CD4-positive, alpha-beta memory T cell (primary cell): ENCODE measurements around the gene RPUSD4. TPM values are rescaled to one million over a fixed set of nuclear protein-coding genes. Genes with fewer than 3 reads are reported as not detected.

Source experiments
- CTCF ChIA-PET: fragments of 350-600 bp; sonication (Branson Sonifier 250); formaldehyde crosslinking; loops from one replicate; lab custom pipeline; 2021; ENCODE audit warnings: inconsistent platforms; ENCODE audit not compliant: partially characterized antibody; lab: Charles Lee
- POLR2A ChIA-PET: fragments of 350-600 bp; sonication (Branson Sonifier 250); formaldehyde crosslinking; loops from one replicate; lab custom pipeline; 2021; ENCODE audit not compliant: partially characterized antibody; lab: Charles Lee
- DNase-seq, 5 donors: peaks; one replicate each; pipeline versions ENCODE4 v3.0.0 to v3.0.0-alpha.2; 2020 to 2022; ENCODE audit warnings: mixed read lengths in 1 of 5
- H3K27ac ChIP-seq: one replicate; pipeline ENCODE4 v1.7.0; 2013; ENCODE audit warnings: low read depth, low read length
- H3K27me3 ChIP-seq: 2 replicates; pipeline ENCODE4 v1.7.0; 2013; ENCODE audit warnings: mild to moderate bottlenecking, low read length, moderate library complexity; ENCODE audit not compliant: insufficient read depth
- H3K36me3 ChIP-seq: 2 replicates; pipeline ENCODE4 v1.7.0; 2013; ENCODE audit warnings: mild to moderate bottlenecking, low read length, moderate library complexity; ENCODE audit not compliant: insufficient read depth
- H3K4me1 ChIP-seq: 2 replicates; pipeline ENCODE4 v1.7.0; 2013; ENCODE audit warnings: mild to moderate bottlenecking, low read length, moderate library complexity; ENCODE audit not compliant: insufficient read depth
- H3K4me3 ChIP-seq, 2 donors: one replicate each; pipeline ENCODE4 v1.7.0; 2013; ENCODE audit warnings: low read length in 2 of 2, mild to moderate bottlenecking in 1 of 2
- H3K9me3 ChIP-seq, 2 donors: one replicate each; pipeline ENCODE4 v1.7.0; 2013; ENCODE audit warnings: low read length in 2 of 2, control low read depth in 1 of 2; ENCODE audit not compliant: control insufficient read depth in 1 of 2
- H3K27ac Mint-ChIP-seq, 7 donors: one replicate each; pipeline ENCODE4 v1.8.0; 2020 to 2021; ENCODE audit warnings: mixed read lengths in 7 of 7, mild to moderate bottlenecking in 6 of 7, inconsistent platforms in 3 of 7, moderate library complexity in 3 of 7
- H3K27me3 Mint-ChIP-seq, 2 donors: one replicate each; pipeline ENCODE4 v1.8.0; 2020 to 2021; ENCODE audit warnings: mixed read lengths in 2 of 2
- H3K36me3 Mint-ChIP-seq, 2 donors: one replicate each; pipeline ENCODE4 v1.8.0; 2020 to 2021; ENCODE audit warnings: mixed read lengths in 2 of 2, inconsistent platforms in 1 of 2, mild to moderate bottlenecking in 1 of 2
- H3K4me1 Mint-ChIP-seq, 4 donors: one replicate each; pipeline ENCODE4 v1.8.0; 2020 to 2021; ENCODE audit warnings: mixed read lengths in 4 of 4, mild to moderate bottlenecking in 1 of 4
- H3K4me3 Mint-ChIP-seq, 8 donors: one replicate each; pipeline ENCODE4 v1.8.0; 2020 to 2021; ENCODE audit warnings: mixed read lengths in 8 of 8, mild to moderate bottlenecking in 7 of 8, moderate library complexity in 6 of 8, inconsistent platforms in 3 of 8
- H3K9me3 Mint-ChIP-seq, 8 donors: one replicate each; pipeline ENCODE4 v1.8.0; 2020 to 2021; ENCODE audit warnings: mixed read lengths in 8 of 8, mild to moderate bottlenecking in 5 of 8, inconsistent platforms in 3 of 8, moderate library complexity in 1 of 8
- intact Hi-C: fragments of 100-400 bp; cut with micrococcal nuclease; formaldehyde crosslinking; loops from one replicate; pipeline ENCODE4 v1.15.1; 2023
- polyA plus RNA-seq, 2 donors: library from polyadenylated mRNA; unstranded; fragments of 300-500 nt; fragmentation: Illumina TruSeq; gene quantifications; one replicate each; pipeline ENCODE4 v1.2.3, GENCODE V29; 2021
- total RNA-seq, 2 experiments: library from RNA; stranded (reverse); gene quantifications; one replicate each; pipeline ENCODE4 v1.2.3, GENCODE V29; 2021

RPUSD4 gene
- total and polyA plus RNA-seq, 4 experiments from 2014 or later, result 18.5 to 41.2 (median 29.6) TPM

GRCh38 chr11:126197277-126197939, 14.0 kb downstream of the RPUSD4 start:
- DNase-seq, result no peak
- CTCF ChIA-PET, result interaction anchor here (1.1 to 1.9 kb wide), 4 partner anchors 255 to 274 kb away, joined by 3 to 9 read pairs (median 6); no protein-coding TSS in a partner anchor
- Mint-ChIP-seq H3K36me3 (peaks cover 59 to 79% of the 10 kb centered on the region in 2 donors), H3K9me3 (peaks cover 0 to 14% (median 0%) of the 10 kb centered on the region in 8 donors), H3K27ac (no peak overlapping the region), H3K4me3 (no peak overlapping the region), H3K4me1 (peaks cover 0 to 3% (median 0%) of the 10 kb centered on the region in 4 donors), H3K27me3 (no peaks in the 10 kb centered on the region)
- Histone ChIP-seq H3K27ac (no peak overlapping the region), H3K36me3 (peaks cover 42% of the 10 kb centered on the region), H3K9me3 (no peaks in the 10 kb centered on the region), H3K4me3 (no peak overlapping the region), H3K27me3 (no peaks in the 10 kb centered on the region), H3K4me1 (no peaks in the 10 kb centered on the region)
- POLR2A ChIA-PET, result no interaction called here
- intact Hi-C loops, result no loop called here

GRCh38 chr11:126195119-126195518, 16.3 kb downstream of the RPUSD4 start:
- Histone ChIP-seq H3K27ac (no peak overlapping the region), H3K27me3 (no peaks in the 10 kb centered on the region), H3K4me1 (no peaks in the 10 kb centered on the region), H3K9me3 (no peaks in the 10 kb centered on the region), H3K36me3 (peaks cover 27% of the 10 kb centered on the region), H3K4me3 (no peak overlapping the region)
- ChIA-PET CTCF (interaction anchor here (1.1 to 8.7 kb wide), 2 partner anchors 253 to 272 kb away, joined by 3 to 81 read pairs; no protein-coding TSS in a partner anchor), POLR2A (no interaction called here)
- Mint-ChIP-seq H3K27ac (peak overlapping the region in 1 of 7 donors; percentile 46), H3K27me3 (no peaks in the 10 kb centered on the region), H3K4me1 (peaks cover 0 to 3% (median 0%) of the 10 kb centered on the region in 4 donors), H3K4me3 (no peak overlapping the region), H3K36me3 (peaks cover 49 to 75% of the 10 kb centered on the region in 2 donors), H3K9me3 (peaks cover 0 to 14% (median 0%) of the 10 kb centered on the region in 8 donors)
- intact Hi-C loops, result no loop called here
- DNase-seq, result no peak

- intact Hi-C loops, result no loop called here
- Mint-ChIP-seq H3K27me3 (no peaks in the 10 kb centered on the region), H3K4me1 (peaks cover 0 to 3% (median 0%) of the 10 kb centered on the region in 4 donors), H3K36me3 (peaks cover 43 to 67% of the 10 kb centered on the region in 2 donors), H3K4me3 (peak overlapping the region in 1 of 8 donors; percentile 45), H3K27ac (peak overlapping the region in 1 of 7 donors; percentile 42), H3K9me3 (peaks cover 0 to 14% (median 0%) of the 10 kb centered on the region in 8 donors)
- ChIA-PET CTCF (interaction anchor here (0.9 to 8.7 kb wide), 15 partner anchors 11 to 571 kb away, joined by 3 to 81 read pairs (median 5); partner anchors contain the start of genes FAM118B, PUS3, RPUSD4 and VSIG10L2), POLR2A (interaction anchor here (0.7 to 1.0 kb wide), 2 partner anchors 266 to 1311 kb away, joined by 3 read pairs; no protein-coding TSS in a partner anchor)
- Histone ChIP-seq H3K27ac (no peak overlapping the region), H3K27me3 (no peaks in the 10 kb centered on the region), H3K4me1 (no peaks in the 10 kb centered on the region), H3K4me3 (no peak overlapping the region), H3K9me3 (no peaks in the 10 kb centered on the region), H3K36me3 (peaks cover 23% of the 10 kb centered on the region)
- DNase-seq, result peak in 4 of 5 donors; percentile 26 to 36 (median 30)
Observed at GRCh38 chr11:126194121-126194543, 17.3 kb downstream of the RPUSD4 start.

GRCh38 chr11:126193038-126193478, 18.4 kb downstream of the RPUSD4 start:
- Histone ChIP-seq H3K9me3 (no peaks in the 10 kb centered on the region), H3K36me3 (peaks cover 19% of the 10 kb centered on the region), H3K27ac (no peak overlapping the region), H3K4me3 (no peak overlapping the region), H3K4me1 (no peaks in the 10 kb centered on the region), H3K27me3 (no peaks in the 10 kb centered on the region)
- ChIA-PET CTCF (interaction anchor here (0.9 to 8.7 kb wide), 15 partner anchors 10 to 290 kb away, joined by 3 to 81 read pairs (median 4); partner anchors contain the start of genes FAM118B, PUS3, RPUSD4 and VSIG10L2), POLR2A (no interaction called here)
- Mint-ChIP-seq H3K36me3 (peaks cover 37 to 61% of the 10 kb centered on the region in 2 donors), H3K4me3 (no peak overlapping the region), H3K27ac (peak overlapping the region in 1 of 7 donors; percentile 60), H3K27me3 (no peaks in the 10 kb centered on the region), H3K9me3 (peaks cover 0 to 11% (median 0%) of the 10 kb centered on the region in 8 donors), H3K4me1 (peaks cover 0 to 3% (median under 1%) of the 10 kb centered on the region in 4 donors)
- no peak for DNase-seq
- intact Hi-C loops, result no loop called here

GRCh38 chr11:126192361-126192760, 19.1 kb downstream of the RPUSD4 start:
- Mint-ChIP-seq H3K27me3 (no peaks in the 10 kb centered on the region), H3K9me3 (peaks cover 0 to 5% (median 0%) of the 10 kb centered on the region in 8 donors), H3K4me1 (peaks cover 0 to 3% (median 0%) of the 10 kb centered on the region in 4 donors), H3K27ac (no peak overlapping the region), H3K4me3 (no peak overlapping the region), H3K36me3 (peaks cover 30 to 54% of the 10 kb centered on the region in 2 donors)
- CTCF ChIA-PET, result interaction anchor here (1.0 to 8.7 kb wide), 5 partner anchors 11 to 273 kb away, joined by 3 to 81 read pairs (median 9); no protein-coding TSS in a partner anchor
- intact Hi-C loops, result no loop called here
- Histone ChIP-seq H3K36me3 (peaks cover 12% of the 10 kb centered on the region), H3K9me3 (no peaks in the 10 kb centered on the region), H3K27me3 (no peaks in the 10 kb centered on the region), H3K4me3 (no peak overlapping the region), H3K27ac (no peak overlapping the region), H3K4me1 (no peaks in the 10 kb centered on the region)
- POLR2A ChIA-PET, result no interaction called here
- no peak for DNase-seq

- intact Hi-C loops, result no loop called here
- no peak overlapping the region for H3K4me3 Mint-ChIP-seq
- H3K27ac ChIP-seq, result no peak overlapping the region
- H3K4me3 ChIP-seq, result no peak overlapping the region
- H3K27ac Mint-ChIP-seq, result no peak overlapping the region
- ChIA-PET CTCF (interaction anchor here (1.5 to 8.7 kb wide), 2 partner anchors 254 to 268 kb away, joined by 4 to 81 read pairs; no protein-coding TSS in a partner anchor), POLR2A (no interaction called here)
- no peak for DNase-seq
- peaks cover 10% of the 10 kb centered on the region for H3K36me3 ChIP-seq
- no peaks in the 10 kb centered on the region for H3K4me1 ChIP-seq
- H3K4me1 Mint-ChIP-seq, result peaks cover 0 to 3% (median 0%) of the 10 kb centered on the region in 4 donors
- no peaks in the 10 kb centered on the region for H3K27me3 ChIP-seq
- no peaks in the 10 kb centered on the region for H3K9me3 ChIP-seq
- no peaks in the 10 kb centered on the region for H3K9me3 Mint-ChIP-seq
- no peaks in the 10 kb centered on the region for H3K27me3 Mint-ChIP-seq
- H3K36me3 Mint-ChIP-seq, result peaks cover 26 to 50% of the 10 kb centered on the region in 2 donors
Observed at GRCh38 chr11:126191379-126192073, 19.9 kb downstream of the RPUSD4 start.
